C4-2B (cell line): Measurements from ENCODE around the gene KRTAP4-5.
"Not testable (repeated sequence)": the region's sequence is repeated elsewhere in the genome, so short reads cannot be mapped to it uniquely, and the experiment has no call there.

Source experiments
- H3K27ac ChIP-seq: fragments of 450-650 bp; 2 replicates; pipeline ENCODE4 v1.5.1; 2017
- ZFX ChIP-seq: fragments of 450-650 bp; IDR thresholded peaks from 2 replicates; pipeline ENCODE4 v1.6.1; 2017
- TF ChIP-seq, protein P1 (sequence below): fragments of 450-650 bp; conservative IDR thresholded peaks from 2 replicates; pipeline ENCODE4 v1.5.1; 2017; ENCODE audit warnings: mild to moderate bottlenecking

KRTAP4-5 gene

DNA sequence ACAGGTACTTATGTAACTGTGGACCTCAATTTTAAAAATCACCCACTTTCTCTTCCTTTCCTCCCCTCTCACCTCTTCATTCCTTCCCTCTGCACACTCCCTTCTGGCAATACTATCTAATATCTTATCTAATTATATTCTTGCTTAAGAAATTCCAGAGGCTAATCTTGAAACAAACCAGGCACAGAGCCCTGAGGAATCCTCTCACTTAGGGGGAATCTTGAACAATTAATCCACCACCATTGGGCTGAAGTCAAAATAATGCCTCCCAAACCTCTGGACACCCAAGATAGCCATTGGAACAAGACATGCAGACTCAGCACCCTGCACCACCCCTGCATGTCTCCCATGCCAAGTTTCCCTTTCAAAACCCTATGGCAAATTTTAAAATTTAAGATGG, 8.3 kb downstream of the KRTAP4-5 start:
- no peak for TF ChIP-seq ZFX
- TF ChIP-seq, protein P1, sequence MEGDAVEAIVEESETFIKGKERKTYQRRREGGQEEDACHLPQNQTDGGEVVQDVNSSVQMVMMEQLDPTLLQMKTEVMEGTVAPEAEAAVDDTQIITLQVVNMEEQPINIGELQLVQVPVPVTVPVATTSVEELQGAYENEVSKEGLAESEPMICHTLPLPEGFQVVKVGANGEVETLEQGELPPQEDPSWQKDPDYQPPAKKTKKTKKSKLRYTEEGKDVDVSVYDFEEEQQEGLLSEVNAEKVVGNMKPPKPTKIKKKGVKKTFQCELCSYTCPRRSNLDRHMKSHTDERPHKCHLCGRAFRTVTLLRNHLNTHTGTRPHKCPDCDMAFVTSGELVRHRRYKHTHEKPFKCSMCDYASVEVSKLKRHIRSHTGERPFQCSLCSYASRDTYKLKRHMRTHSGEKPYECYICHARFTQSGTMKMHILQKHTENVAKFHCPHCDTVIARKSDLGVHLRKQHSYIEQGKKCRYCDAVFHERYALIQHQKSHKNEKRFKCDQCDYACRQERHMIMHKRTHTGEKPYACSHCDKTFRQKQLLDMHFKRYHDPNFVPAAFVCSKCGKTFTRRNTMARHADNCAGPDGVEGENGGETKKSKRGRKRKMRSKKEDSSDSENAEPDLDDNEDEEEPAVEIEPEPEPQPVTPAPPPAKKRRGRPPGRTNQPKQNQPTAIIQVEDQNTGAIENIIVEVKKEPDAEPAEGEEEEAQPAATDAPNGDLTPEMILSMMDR, result no peak
- no peak overlapping the region for H3K27ac ChIP-seq

DNA sequence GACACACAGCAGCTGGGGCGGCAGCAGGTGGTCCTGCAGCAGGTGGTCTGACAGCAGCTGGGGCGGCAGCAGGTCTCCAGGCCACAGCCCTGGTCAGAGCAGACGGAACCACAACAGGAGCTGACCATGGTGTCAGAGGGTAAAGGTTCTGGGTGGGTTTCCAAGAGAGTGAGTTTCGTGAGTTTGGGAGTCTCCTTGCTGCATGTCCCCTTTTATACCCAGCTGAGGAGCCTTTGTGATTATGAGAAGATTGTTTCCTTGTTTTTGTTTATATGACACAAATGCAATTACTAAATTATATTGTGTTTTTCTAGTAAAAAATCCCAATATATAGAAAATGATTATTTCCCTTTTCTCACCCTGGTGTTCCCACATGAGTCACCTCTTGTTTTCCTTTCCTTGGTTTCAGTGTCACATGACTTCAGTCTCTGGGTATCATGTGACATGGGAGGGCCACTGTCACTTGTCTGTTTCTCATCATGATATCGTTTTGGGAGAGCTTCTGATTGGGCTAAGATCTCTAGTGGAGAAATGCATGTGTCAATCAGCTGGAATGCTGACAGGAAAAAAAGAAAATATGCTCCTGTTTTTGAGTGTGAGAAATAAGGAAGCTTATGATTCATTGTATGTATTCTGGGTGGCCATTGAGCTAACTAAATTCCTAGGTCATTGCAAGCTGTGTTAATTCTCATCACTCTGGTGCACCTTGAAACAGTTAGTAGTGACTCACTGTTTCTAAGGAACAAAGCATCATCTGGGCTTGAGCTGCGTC, 9.1 kb downstream of the KRTAP4-5 start, which contains the start of gene KRTAP4-6:
KRTAP4-6 (minus strand) TSS at position 185 of the 772 bp plus-strand sequence; CDS start at position 128, 57 bp downstream.
- TF ChIP-seq, protein P1, result no peak
- TF ChIP-seq ZFX, result no peak
- H3K27ac ChIP-seq, result no peak within 1 kb of the TSS

DNA sequence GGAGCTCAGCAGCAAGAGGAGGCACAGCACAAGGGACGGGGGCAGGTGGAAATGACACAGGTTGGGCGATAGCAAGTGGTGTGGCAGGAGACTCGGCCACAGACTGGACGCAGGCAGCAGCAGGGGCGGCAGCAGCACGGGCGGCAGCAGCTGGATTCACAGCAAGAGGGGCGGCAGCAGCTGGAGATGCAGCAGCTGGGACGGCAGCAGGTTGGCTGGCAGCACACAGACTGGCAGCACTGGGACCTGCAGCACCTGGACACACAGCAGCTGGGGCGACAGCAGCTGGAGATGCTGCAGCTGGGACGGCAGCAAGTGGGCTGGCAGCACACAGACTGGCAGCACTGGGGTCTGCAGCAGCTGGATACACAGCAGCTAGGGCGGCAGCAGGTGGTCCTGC, 9.8 kb downstream of the KRTAP4-5 start:
- not testable (repeated sequence) for H3K27ac ChIP-seq

DNA sequence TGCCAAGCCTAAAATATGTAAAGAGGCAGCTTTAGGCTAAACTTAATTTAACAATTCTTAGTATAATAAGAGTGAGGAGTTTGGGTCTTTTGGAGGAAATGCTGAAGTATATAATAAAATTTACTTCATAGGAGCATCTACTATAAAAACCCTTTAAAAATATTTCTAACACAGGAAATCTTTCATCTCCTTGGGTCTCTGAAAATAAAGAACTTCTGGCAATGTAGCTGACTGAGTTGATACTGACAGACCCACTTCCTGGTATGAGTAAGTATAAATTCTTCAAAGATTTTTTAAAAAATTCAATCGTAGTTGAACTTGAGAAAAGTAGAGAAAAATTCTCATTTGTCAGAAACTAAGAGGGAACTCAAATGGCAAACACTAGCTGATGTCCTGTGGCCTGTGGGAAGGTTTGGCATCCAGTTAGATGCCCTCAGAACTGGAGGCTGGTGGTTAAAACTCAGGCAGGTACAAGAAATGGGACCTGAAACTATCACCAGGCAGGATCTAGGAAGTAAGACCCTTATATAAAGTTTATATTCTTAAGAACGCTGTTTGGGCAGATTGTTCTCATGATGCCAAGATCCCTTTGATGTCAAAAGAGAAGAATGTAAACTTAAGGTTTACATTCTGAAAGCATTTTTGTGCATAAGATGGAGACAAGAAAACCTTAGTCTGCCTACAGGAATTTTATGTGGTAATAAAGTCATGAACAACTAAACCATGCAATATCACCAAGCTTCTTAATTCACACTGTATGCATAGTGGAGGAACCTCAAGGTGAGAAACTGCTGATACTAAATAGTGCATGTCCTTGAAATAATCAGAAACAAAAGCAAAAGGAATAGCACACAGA, 15.5 kb downstream of the KRTAP4-5 start:
- H3K27ac ChIP-seq, result no peak overlapping the region
- TF ChIP-seq, protein P1, result no peak
- TF ChIP-seq ZFX, result no peak

DNA sequence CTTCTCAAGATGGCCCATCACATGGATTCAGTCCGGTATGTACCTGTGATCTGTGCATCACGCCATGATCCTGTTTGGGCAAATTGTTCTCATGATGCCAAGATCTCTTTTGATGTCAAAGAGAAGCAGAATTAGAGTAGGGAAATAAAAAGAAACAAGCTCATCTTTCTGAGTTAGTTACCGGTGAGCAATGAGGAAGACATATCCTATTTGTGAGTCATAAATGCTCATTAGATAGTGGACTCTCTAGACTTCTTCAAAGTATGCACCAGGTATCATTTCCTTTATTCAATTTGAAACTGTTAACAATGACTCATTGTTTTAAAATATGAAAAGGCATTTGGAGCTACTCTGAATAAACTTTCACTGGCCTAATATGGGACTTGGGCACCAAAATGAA, 17.6 kb downstream of the KRTAP4-5 start:
- no peak for TF ChIP-seq ZFX
- TF ChIP-seq, protein P1, result no peak
- H3K27ac ChIP-seq, result no peak overlapping the region

DNA sequence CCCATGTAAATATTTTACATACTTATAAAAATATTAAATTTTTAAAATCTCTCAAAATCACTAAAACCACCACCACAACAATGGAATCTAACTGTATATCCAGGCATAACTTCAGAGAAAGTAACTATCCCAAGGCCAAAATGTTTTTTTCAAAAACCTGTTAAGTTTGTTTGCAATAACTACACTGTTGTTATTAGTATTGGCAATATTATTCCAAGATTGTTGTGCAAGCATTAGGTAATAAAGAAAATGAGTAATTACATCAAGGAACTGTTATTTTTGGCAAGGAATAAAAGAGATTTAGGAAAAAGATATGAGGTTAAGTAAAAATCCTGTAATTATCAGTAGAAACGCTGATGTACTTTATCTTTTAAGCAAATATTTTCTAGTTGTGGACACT, 22.3 kb downstream of the KRTAP4-5 start:
- H3K27ac ChIP-seq, result no peak overlapping the region
- TF ChIP-seq ZFX, result no peak
- TF ChIP-seq, protein P1, result no peak

DNA sequence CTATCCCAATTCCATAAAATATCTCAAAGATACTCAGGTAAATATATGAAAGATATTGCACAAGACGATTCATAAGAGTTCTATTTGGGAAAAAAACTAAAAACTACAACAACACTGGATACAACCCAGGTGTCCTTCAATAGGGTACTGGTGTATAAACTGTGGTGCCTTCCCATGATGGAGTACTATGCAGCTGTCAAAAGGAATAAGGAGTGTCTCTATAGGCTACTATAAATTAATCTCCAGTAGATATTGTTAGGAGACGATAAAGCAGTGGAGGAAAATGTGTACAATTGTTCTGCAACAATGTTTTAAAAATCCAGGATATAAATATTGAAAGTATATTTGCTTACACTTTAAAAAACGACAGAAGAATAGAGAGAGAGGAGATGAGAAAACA, 23.2 kb downstream of the KRTAP4-5 start:
- no peak overlapping the region for H3K27ac ChIP-seq
- TF ChIP-seq, protein P1, result no peak
- TF ChIP-seq ZFX, result no peak
